Esophagus squamous epithelium (tissue), 5 donors: ENCODE measurements around the gene RNF113A. TPM values are rescaled to one million over a fixed set of nuclear protein-coding genes. Genes with fewer than 3 reads are reported as not detected.
A peak's percentile ranks its signal among the peaks of the same experiment; 100 is the strongest.
"Not testable (repeated sequence)": the region's sequence is repeated elsewhere in the genome, so short reads cannot be mapped to it uniquely, and the experiment has no call there.

Experiments
- DNase-seq: peaks from one replicate; lab custom pipeline; 2025; lab: John Stamatoyannopoulos, UW
- H3K27ac ChIP-seq, 4 donors: fragments of 200-600 bp; sonication (generic); one replicate each; pipeline ENCODE4 v1.5.1; 2016 to 2019; ENCODE audit warnings: mild to moderate bottlenecking in 1 of 4
- H3K27me3 ChIP-seq, 4 donors: fragments of 200-600 bp; sonication (generic); 1 replicate in 3 of 4; 2 replicates in 1 of 4; pipeline versions ENCODE4 v1.5.1 to v1.6.0; 2017 to 2021; ENCODE audit warnings: antibody characterized with exemption in 1 of 4
- H3K36me3 ChIP-seq, 3 donors: fragments of 200-600 bp; sonication (generic); one replicate each; pipeline ENCODE4 v1.5.1; 2016 to 2019
- H3K4me1 ChIP-seq, 3 donors: fragments of 200-600 bp; sonication (generic); one replicate each; pipeline ENCODE4 v1.5.1; 2017 to 2019
- H3K4me3 ChIP-seq, 4 donors: fragments of 200-600 bp; sonication (generic); 1 replicate in 3 of 4; 2 replicates in 1 of 4; pipeline ENCODE4 v1.5.1; 2016 to 2019; ENCODE audit warnings: mild to moderate bottlenecking in 2 of 4, moderate library complexity in 1 of 4
- H3K9me3 ChIP-seq, 3 donors: fragments of 200-600 bp; sonication (generic); one replicate each; pipeline ENCODE4 v1.5.1; 2016 to 2019
- CTCF ChIP-seq, 6 experiments: fragments of 450-650 bp in 4 of 6; fragments of 200-600 bp in 2 of 6; sonication (generic) in 2 of 6; IDR thresholded peaks; one replicate each; pipeline ENCODE4 v1.5.1; 2016 to 2019; ENCODE audit warnings: antibody characterized with exemption in 6 of 6, mild to moderate bottlenecking in 4 of 6, moderate library complexity in 4 of 6
- POLR2A ChIP-seq, 4 donors: fragments of 450-650 bp; IDR thresholded peaks; one replicate each; pipeline ENCODE4 v1.6.1; 2017; ENCODE audit warnings: antibody characterized with exemption in 4 of 4, mild to moderate bottlenecking in 4 of 4, moderate library complexity in 3 of 4
- WGBS, 2 donors: methylation state at CpG; one replicate each; pipeline ENCODE4 v1.1.5; 2018; 5-methylcytosine and 5-hydroxymethylcytosine counted together
- intact Hi-C: fragments of 100-400 bp; cut with DNase I; formaldehyde crosslinking; loops from one replicate; pipeline ENCODE4 v1.15.0; 2022
- total RNA-seq, 4 donors: library from RNA; depleted of rRNA; stranded (reverse); fragments of >200 nt; gene quantifications; one replicate each; pipeline ENCODE4 v1.1.0, GENCODE V29; 2016
- donor health status: DM: yes; HTN: yes; CAD: no.

The RNF113A gene
- total RNA-seq, 4 donors from 2014 or later, result 8.1 to 23.4 (median 12.2) TPM

- Histone ChIP-seq H3K9me3 (no peaks in the 10 kb centered on the region), H3K27me3 (no peaks in the 10 kb centered on the region), H3K36me3 (no peaks in the 10 kb centered on the region), H3K4me1 (no peaks in the 10 kb centered on the region), H3K27ac (no peak overlapping the region), H3K4me3 (no peak overlapping the region)
- 50 to 77% methylated on average over 1 of the region's 1 CpG for WGBS, 2 donors
- intact Hi-C loops, result no loop called here
- no peak for DNase-seq
- no peak for TF ChIP-seq CTCF (IDR thresholded peaks at IDR 0.05)
- TF ChIP-seq POLR2A (IDR thresholded peaks at IDR 0.05), result no peak
Measured at GRCh38 chrX:119900976-119901375, 29.4 kb upstream of the RNF113A start.

GRCh38 chrX:119899125-119899524 lies 27.6 kb upstream of the RNF113A start:
- Histone ChIP-seq H3K4me3 (no peak overlapping the region), H3K36me3 (no peaks in the 10 kb centered on the region), H3K27me3 (no peaks in the 10 kb centered on the region), H3K9me3 (no peaks in the 10 kb centered on the region), H3K4me1 (no peaks in the 10 kb centered on the region), H3K27ac (no peak overlapping the region)
- TF ChIP-seq POLR2A (IDR thresholded peaks at IDR 0.05) (no peak), CTCF (IDR thresholded peaks at IDR 0.05) (no peak)
- intact Hi-C loops, result no loop called here
- 0 to 20% methylated on average over 1 to 2 of the region's 2 CpGs for WGBS, 2 donors
- DNase-seq, result no peak

DNA sequence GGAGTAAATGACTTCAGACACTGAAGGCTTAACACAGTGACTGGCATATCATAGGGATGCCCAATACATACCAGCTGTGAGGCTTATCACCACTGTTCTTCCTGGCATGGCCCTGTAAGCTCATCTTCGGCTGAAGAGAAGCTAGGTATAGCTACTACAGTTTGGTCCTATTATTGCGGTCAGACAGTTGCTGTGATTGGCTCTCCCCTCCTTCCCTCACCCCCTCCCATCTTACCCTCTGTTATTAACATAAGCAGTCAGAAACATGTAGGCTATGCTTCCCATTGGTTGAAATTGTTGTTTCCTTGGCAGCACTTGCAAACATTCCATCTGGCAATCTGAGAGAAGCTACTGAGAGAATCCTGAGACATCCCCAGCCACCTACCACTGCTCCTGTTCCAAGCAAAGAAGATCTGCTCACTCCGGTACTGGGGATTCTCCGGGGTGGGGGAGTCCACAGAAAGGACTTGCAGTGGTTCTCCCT lies 24.4 kb upstream of the RNF113A start, which contains the start of gene AKAP14:
Gene AKAP14, plus strand, starts transcription at position 51 of the 484 bp plus-strand sequence. CDS start 7,331 bp downstream, outside the sequence.
- 63 to 66% methylated on average over 2 to 4 of the region's 4 CpGs for WGBS, 2 donors
- Histone ChIP-seq H3K4me1 (no peaks in the 10 kb centered on the region), H3K9me3 (no peaks in the 10 kb centered on the region), H3K4me3 (no peak within 1 kb of the TSS), H3K27me3 (no peaks in the 10 kb centered on the region), H3K36me3 (no peaks in the 10 kb centered on the region), H3K27ac (no peak within 1 kb of the TSS)
- TF ChIP-seq CTCF (IDR thresholded peaks at IDR 0.05) (no peak), POLR2A (IDR thresholded peaks at IDR 0.05) (no peak)
- DNase-seq, result no peak
- intact Hi-C loops, result no loop called here

- H3K9me3 ChIP-seq, DNase-seq, H3K27me3 ChIP-seq, H3K4me3 ChIP-seq, H3K4me1 ChIP-seq, intact Hi-C loops, H3K27ac ChIP-seq, H3K36me3 ChIP-seq: not testable (repeated sequence)
- WGBS, 2 donors, result 61 to 69% methylated on average over 14 to 16 of the region's 16 CpGs
Measured at GRCh38 chrX:119891961-119892692, 20.6 kb upstream of the RNF113A start.

DNA sequence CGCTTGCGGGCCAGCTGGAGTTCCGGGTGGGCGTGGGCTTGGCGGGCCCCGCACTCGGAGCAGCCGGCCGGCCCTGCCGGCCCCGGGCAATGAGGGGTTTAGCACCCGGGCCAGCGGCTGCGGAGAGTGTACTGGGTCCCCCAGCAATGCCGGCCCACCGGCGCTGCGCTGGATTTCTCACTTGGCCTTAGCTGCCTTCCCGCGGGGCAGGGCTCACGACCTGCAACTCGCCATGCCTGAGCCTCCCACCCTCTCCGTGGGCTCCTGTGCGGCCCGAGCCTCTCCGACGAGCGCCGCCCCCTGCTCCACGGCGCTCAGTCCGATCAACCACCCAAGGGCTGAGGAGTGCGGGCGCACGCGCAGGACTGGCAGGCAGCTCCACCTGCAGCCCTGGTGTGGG lies 19.1 kb upstream of the RNF113A start:
- H3K9me3 ChIP-seq, intact Hi-C loops, H3K36me3 ChIP-seq, H3K27ac ChIP-seq, H3K27me3 ChIP-seq, DNase-seq, H3K4me3 ChIP-seq: not testable (repeated sequence)
- H3K4me1 ChIP-seq, result peaks cover 0 to 15% (median 0%) of the 10 kb centered on the region in 3 donors
- no CpG with 5 or more reads among the region's 36 CpGs for WGBS, 2 donors

DNA sequence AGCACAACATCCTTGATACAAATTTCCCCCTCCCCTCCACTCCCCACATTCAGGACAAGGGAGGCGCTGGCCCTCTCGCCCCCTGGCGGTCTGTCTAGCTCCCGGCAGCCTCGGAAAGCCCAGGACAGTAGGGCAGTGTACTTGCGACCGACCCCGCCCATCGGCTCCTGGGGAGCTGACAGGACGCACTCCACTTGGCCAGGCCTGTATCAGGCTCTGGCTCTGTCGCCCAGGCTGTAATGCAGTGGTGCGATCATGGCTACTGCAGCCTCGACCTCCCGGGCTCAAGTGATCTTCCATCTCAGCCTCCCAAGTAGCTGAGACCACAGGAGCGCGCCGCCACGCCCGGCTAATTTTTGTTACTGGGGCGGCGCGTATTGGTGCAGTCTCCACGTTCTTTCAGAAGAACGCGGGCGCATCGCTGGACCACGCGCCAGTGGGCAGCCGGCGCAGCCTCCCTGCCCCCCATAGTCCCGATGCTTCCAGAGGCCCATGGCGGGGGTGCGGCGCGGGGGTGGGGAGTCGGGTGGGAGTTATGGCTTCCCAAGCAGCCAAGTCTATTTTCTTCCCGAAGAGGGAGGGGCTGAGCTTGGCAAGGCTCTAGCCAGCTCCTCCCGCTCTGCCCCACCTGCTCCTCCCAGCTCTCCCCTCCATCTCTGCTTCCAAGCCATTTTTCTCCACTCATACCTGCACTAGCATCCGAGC lies 16.3 kb upstream of the RNF113A start:
- Histone ChIP-seq H3K4me1 (peaks cover 0 to 15% (median 0%) of the 10 kb centered on the region in 3 donors), H3K9me3 (no peaks in the 10 kb centered on the region), H3K27me3 (no peaks in the 10 kb centered on the region), H3K4me3 (peak overlapping the region in 3 of 4 donors; percentile 18 to 58 (median 31)), H3K36me3 (no peaks in the 10 kb centered on the region), H3K27ac (no peak overlapping the region)
- intact Hi-C loops, result no loop called here
- TF ChIP-seq POLR2A (IDR thresholded peaks at IDR 0.05) (no peak), CTCF (IDR thresholded peaks at IDR 0.05) (peak in 5 of 6 experiments; percentile 9 to 48 (median 36))
- DNase-seq, result no peak
- WGBS, 2 donors, result 52% methylated on average over 22 of the region's 40 CpGs; no CpG with 5 or more reads in 1 of the 2 donors
